ENCODE data around the gene GABRD. TPM values are rescaled to one million over a fixed set of nuclear protein-coding genes. Genes with fewer than 3 reads are reported as not detected.
A peak's percentile ranks its signal among the peaks of the same experiment; 100 is the strongest.

Gene GABRD
- total and polyA plus RNA-seq, 2 of the 13 experiments (the other 11 are each of a cell fraction or from before 2014, with no cell fraction given), result not detected

- TF ChIP-seq ZBTB20 (CRISPR knock-in tag; IDR thresholded peaks at IDR 0.05; ENCODE audit: borderline replicate concordance, low read depth), result no peak
- no peak for TF ChIP-seq BHLHE40 (IDR thresholded peaks at IDR 0.05; ENCODE audit: low read length)
- TF ChIP-seq TRIM22 (IDR thresholded peaks at IDR 0.05), result no peak
- no peak for TF ChIP-seq MXD4 (CRISPR knock-in tag; IDR thresholded peaks at IDR 0.05)
- TF ChIP-seq MNT (IDR thresholded peaks at IDR 0.05), result no peak
- no peak; the same call in none of the 2 replicates for TF ChIP-seq MAX (IDR thresholded peaks at IDR 0.05)
- TF ChIP-seq SALL1 (CRISPR knock-in tag; IDR thresholded peaks at IDR 0.05), result peak; percentile 56; the same call in 1 of the 2 replicates
- TF ChIP-seq ZNF317 (CRISPR knock-in tag; IDR thresholded peaks at IDR 0.05), result peak; percentile 46; the same call in 1 of the 2 replicates
- TF ChIP-seq ZBTB49 (CRISPR knock-in tag; IDR thresholded peaks at IDR 0.05; ENCODE audit: borderline replicate concordance), result no peak
- TF ChIP-seq ZBTB25 (CRISPR knock-in tag; IDR thresholded peaks at IDR 0.05), result no peak; the same call in none of the 2 replicates
- no peak for TF ChIP-seq MYNN (CRISPR knock-in tag; IDR thresholded peaks at IDR 0.05; ENCODE audit: low read depth)
- TF ChIP-seq CHCHD3 (CRISPR knock-in tag; IDR thresholded peaks at IDR 0.05), result no peak
- TF ChIP-seq NFATC3 (CRISPR knock-in tag; IDR thresholded peaks at IDR 0.05), result no peak
- TF ChIP-seq SNAPC5 (CRISPR knock-in tag; IDR thresholded peaks at IDR 0.05; ENCODE audit: borderline replicate concordance), result no peak
- TF ChIP-seq YEATS2 (CRISPR knock-in tag; IDR thresholded peaks at IDR 0.05; ENCODE audit: borderline replicate concordance), result no peak
- no peak for TF ChIP-seq SRY (CRISPR knock-in tag; IDR thresholded peaks at IDR 0.05)
- TF ChIP-seq ZNF513 (CRISPR knock-in tag; conservative IDR thresholded peaks at IDR 0.05), result no peak
- TF ChIP-seq SNRNP70 (IDR thresholded peaks at IDR 0.05; ENCODE audit: low read depth, low read length), result no peak
- TF ChIP-seq TSC22D2 (CRISPR knock-in tag; IDR thresholded peaks at IDR 0.05; ENCODE audit: borderline replicate concordance), result no peak
Observed at GRCh38 chr1:2046953-2047748, 28.0 kb downstream of the GABRD start (continued).

Data from HepG2 (cell line).